Measurements from ENCODE around the gene FRMD8.
"Not testable (repeated sequence)": the region's sequence is repeated elsewhere in the genome, so short reads cannot be mapped to it uniquely, and the experiment has no call there.

FRMD8 gene

DNA sequence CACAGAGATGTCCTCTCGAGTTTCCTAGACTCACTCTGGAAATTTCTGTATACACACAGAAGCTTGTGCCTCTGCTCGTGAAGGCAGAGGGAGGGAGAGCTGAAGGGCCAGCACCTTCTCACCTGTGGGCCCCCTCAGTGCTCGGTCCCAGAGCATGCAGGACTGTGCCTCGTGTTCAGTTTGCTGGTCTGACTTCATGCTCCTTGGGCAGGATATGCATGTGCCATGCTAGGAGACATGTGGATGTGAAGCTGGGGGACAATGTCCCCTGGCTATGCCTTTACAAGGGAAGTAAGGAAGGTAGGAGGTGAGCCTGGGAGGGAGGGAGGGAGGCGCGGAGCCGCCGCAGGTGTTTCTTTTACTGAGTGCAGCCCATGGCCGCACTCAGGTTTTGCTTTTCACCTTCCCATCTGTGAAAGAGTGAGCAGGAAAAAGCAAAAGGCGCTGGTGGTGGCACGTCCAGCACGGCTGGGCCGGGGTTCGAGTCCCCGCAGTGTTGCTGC lies 58.7 kb downstream of the FRMD8 start:
- Mint-ChIP-seq H3K4me3 (no peak overlapping the region), H3K27ac (peak overlapping the region in 1 of 3 experiments; percentile 29), H3K36me3 (ENCODE audit: low read depth) (peaks cover 37% of the 10 kb centered on the region), H3K4me1 (peaks cover 21% of the 10 kb centered on the region), H3K9me3 (peaks cover 4% of the 10 kb centered on the region), H3K27me3 (ENCODE audit: low read depth) (no peaks in the 10 kb centered on the region)
- TF ChIP-seq, protein P1, sequence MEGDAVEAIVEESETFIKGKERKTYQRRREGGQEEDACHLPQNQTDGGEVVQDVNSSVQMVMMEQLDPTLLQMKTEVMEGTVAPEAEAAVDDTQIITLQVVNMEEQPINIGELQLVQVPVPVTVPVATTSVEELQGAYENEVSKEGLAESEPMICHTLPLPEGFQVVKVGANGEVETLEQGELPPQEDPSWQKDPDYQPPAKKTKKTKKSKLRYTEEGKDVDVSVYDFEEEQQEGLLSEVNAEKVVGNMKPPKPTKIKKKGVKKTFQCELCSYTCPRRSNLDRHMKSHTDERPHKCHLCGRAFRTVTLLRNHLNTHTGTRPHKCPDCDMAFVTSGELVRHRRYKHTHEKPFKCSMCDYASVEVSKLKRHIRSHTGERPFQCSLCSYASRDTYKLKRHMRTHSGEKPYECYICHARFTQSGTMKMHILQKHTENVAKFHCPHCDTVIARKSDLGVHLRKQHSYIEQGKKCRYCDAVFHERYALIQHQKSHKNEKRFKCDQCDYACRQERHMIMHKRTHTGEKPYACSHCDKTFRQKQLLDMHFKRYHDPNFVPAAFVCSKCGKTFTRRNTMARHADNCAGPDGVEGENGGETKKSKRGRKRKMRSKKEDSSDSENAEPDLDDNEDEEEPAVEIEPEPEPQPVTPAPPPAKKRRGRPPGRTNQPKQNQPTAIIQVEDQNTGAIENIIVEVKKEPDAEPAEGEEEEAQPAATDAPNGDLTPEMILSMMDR (IDR thresholded peaks at IDR 0.05; ENCODE audit: unreplicated experiment in 3 of 3) = no peak

DNA sequence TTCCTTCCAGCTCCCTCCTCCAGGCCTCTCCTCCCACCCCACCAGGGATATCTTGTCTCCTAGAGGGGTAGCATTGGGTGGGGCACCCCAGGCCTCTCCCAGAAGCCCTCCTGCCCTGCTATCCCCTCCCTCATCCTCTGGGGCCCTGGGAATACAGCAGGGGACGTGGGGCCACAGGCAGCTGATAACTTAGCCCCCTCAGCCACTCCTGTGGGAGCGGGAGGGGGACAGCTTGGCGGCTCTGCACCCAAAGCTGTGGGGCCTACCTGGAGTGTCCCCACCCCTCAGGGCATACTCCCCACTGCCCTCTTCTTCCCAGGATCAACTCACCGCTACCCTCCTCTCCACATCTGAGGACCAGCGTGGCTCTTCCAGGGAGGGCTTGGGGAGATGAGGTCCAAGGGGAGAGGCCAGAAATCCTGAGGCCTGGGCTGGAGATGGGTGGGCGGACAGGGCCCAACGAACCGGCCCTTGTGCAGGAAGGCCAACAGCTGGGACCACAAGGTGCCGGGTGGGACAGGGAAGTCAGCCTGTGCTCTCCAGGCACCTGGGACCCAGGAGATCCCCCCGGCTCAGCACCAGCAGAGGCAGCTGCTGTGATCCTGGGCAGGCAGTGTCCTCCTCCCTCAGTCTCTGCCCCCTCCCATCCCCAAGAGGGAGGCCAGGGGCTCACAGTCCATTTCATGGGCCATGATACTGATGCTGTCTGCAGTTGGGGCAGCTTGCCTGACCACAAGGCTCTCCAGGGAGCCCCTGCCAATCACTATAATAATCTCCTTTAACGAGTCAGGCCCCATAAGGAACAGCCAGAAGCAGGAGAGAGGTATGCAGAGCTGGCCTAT lies 59.4 kb downstream of the FRMD8 start:
- peaks cover 4% of the 10 kb centered on the region for H3K9me3 Mint-ChIP-seq
- peaks cover 21% of the 10 kb centered on the region for H3K4me1 Mint-ChIP-seq
- no peak overlapping the region for H3K4me3 Mint-ChIP-seq
- H3K27ac Mint-ChIP-seq = no peak overlapping the region
- TF ChIP-seq, protein P1 (IDR thresholded peaks at IDR 0.05; ENCODE audit: unreplicated experiment in 3 of 3) = no peak
- H3K36me3 Mint-ChIP-seq (ENCODE audit: low read depth) = peaks cover 35% of the 10 kb centered on the region
- H3K27me3 Mint-ChIP-seq (ENCODE audit: low read depth) = no peaks in the 10 kb centered on the region

DNA sequence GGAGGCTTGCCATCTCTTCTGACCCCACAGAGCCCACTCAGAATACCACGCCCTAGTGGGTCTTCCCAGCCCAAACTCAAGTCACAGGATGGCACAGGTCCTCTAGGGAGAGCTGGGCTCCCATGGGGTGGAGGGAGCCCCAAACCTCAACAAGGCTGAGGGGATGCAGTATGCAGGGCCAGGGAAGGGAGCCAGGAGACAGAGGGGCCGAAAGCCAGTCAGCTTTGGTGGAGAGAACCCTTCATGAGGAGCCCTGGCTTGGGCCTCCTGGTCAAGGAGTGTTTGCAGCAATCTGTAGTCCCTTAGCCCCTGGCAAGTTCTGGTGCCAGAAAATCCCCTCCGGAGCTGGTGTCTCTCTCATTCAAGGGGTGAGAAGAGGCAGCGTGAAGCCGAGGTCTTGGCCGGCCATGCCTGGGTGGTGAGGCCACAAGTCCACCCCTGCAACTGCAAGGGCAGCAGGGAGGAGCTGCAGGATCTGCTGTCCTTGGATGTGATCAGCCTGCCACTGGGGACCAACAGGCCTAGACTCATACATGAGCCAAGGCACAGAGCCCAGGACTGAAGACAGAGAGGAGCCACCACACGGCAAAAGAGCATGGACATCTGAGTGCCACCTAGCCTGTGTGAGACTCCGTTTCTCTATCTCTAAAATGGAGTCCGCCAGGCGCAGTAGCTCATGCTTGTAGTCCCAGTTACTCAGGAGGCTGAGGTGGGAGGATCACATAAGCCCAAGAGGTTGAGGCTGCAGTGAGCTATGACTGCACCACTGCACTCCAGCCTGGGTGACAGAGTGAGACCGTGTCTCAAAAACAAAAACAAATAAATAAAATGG lies 60.2 kb downstream of the FRMD8 start:
- TF ChIP-seq, protein P1 (IDR thresholded peaks at IDR 0.05; ENCODE audit: unreplicated experiment in 3 of 3) = no peak
- H3K36me3 Mint-ChIP-seq (ENCODE audit: low read depth) = peaks cover 30% of the 10 kb centered on the region
- peaks cover 4% of the 10 kb centered on the region for H3K9me3 Mint-ChIP-seq
- H3K4me3 Mint-ChIP-seq = no peak overlapping the region
- H3K4me1 Mint-ChIP-seq = peaks cover 19% of the 10 kb centered on the region
- H3K27me3 Mint-ChIP-seq (ENCODE audit: low read depth) = no peaks in the 10 kb centered on the region
- no peak overlapping the region for H3K27ac Mint-ChIP-seq

DNA sequence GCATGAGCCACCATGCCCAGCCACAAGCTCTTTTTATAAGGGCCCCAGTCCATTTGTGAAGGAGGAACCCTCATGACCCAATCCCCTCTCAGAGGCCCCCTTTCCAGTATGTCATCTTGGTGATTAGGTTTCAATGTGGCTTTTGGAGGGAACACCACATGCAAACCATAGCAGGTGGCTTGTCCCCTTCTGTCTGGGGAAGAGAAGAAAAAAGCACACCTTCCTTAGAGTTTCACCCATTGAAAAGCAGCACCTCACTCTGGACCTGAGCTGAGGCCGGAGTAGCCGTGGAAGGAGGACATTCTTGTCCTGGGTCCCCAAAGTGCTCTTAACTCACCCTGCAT lies 61.6 kb downstream of the FRMD8 start:
- Mint-ChIP-seq H3K4me3 (no peak overlapping the region), H3K36me3 (ENCODE audit: low read depth) (peaks cover 28% of the 10 kb centered on the region), H3K27me3 (ENCODE audit: low read depth) (no peaks in the 10 kb centered on the region), H3K9me3 (peaks cover 6% of the 10 kb centered on the region), H3K27ac (no peak overlapping the region), H3K4me1 (peaks cover 17% of the 10 kb centered on the region)
- TF ChIP-seq, protein P1 (IDR thresholded peaks at IDR 0.05; ENCODE audit: unreplicated experiment in 3 of 3) = no peak

DNA sequence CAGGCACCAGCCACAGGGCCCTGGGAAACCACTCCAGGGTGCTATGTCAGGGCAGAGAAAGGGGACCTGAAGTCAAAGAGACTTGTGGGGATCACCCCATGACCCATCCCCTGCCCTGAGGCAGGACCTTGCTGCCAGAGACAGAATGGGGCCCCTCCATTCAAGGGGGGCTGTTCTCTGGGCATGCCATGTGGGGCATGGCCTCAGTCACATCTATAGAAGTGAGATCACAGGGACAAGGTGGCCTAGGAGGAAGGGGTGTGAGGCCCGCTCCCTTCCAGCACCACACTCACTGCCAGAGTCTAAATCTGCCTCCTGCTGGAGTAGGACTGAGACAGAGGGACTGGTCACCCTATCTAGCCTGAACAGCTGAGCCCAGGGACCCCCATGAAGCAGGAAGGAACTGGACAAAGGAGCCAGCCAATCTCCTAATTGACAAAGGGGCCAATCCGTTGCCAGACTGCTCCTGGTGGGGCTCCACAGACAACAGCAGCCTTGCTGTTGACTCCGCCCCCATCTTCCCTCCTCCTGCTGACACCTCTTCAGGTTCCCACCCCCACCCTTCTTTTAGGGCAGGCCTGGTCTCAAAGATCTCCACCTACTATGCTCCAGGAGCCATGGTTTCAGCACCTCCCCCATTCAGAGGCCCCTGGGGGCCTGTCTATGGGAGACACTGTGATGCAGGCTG lies 62.1 kb downstream of the FRMD8 start:
- Mint-ChIP-seq H3K36me3 (ENCODE audit: low read depth) (peaks cover 26% of the 10 kb centered on the region), H3K4me3 (no peak overlapping the region), H3K4me1 (peaks cover 15% of the 10 kb centered on the region), H3K27ac (peak overlapping the region in 1 of 3 experiments; percentile 22), H3K9me3 (peaks cover 6% of the 10 kb centered on the region), H3K27me3 (ENCODE audit: low read depth) (no peaks in the 10 kb centered on the region)
- TF ChIP-seq, protein P1 (IDR thresholded peaks at IDR 0.05; ENCODE audit: unreplicated experiment in 3 of 3) = no peak

DNA sequence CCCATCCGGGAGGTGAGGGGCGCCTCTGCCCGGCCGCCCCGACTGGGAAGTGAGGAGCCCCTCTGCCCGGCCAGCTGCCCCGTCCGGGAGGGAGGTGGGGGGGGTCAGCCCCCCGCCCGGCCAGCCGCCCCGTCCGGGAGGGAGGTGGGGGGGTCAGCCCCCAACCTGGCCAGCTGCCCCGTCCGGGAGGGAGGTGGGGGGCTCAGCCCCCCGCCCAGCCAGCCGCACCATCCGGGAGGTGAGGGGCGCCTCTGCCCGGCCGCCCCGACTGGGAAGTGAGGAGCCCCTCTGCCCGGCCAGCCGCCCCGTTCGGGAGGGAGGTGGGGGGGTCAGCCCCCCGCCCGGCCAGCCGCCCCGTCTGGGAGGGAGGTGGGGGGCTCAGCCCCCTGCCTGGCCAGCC lies 64.9 kb downstream of the FRMD8 start:
- H3K27me3 Mint-ChIP-seq (ENCODE audit: low read depth); H3K9me3 Mint-ChIP-seq; H3K4me3 Mint-ChIP-seq; H3K27ac Mint-ChIP-seq: not testable (repeated sequence)
- Mint-ChIP-seq H3K4me1 (peaks cover 26% of the 10 kb centered on the region), H3K36me3 (ENCODE audit: low read depth) (peaks cover 16% of the 10 kb centered on the region)

DNA sequence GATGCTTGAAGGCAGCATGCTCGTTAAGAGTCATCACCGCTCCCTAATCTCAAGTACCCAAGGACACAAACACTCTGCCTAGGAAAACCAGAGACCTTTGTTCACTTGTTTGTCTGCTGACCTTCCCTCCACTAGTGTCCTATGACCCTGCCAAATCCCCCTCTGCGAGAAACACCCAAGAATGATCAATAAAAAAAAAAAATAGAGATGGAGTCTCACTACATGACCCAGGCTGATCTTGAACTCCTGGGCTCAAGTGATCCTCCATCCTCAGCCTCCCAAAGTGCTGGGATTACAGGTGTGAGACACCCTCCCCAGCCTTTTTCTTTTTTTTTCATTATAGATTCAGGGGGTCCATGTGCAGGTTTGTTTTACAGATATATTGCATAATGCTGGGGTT lies 65.8 kb downstream of the FRMD8 start:
- Mint-ChIP-seq H3K4me1 (peaks cover 30% of the 10 kb centered on the region), H3K27ac (peak overlapping the region; percentile 49 to 91 (median 86)), H3K36me3 (ENCODE audit: low read depth) (peaks cover 16% of the 10 kb centered on the region)
- not testable (repeated sequence) for H3K4me3 Mint-ChIP-seq; H3K27me3 Mint-ChIP-seq (ENCODE audit: low read depth); H3K9me3 Mint-ChIP-seq
